Lower leg skin (tissue), 4 donors: ENCODE results near the gene UGT3A2. TPM values are rescaled to one million over a fixed set of nuclear protein-coding genes. Genes with fewer than 3 reads are reported as not detected.

ENCODE experiments used
- DNase-seq, 2 donors: peaks; one replicate each; pipeline ENCODE4 v3.0.0-alpha.2; 2019; ENCODE audit warnings: low spot score in 2 of 2
- H3K4me3 ChIP-seq: fragments of 200-600 bp; sonication (generic); 2 replicates; pipeline ENCODE4 v1.5.1; 2017; ENCODE audit warnings: mild to moderate bottlenecking, low read depth; ENCODE audit not compliant: poor library complexity, severe bottlenecking
- CTCF ChIP-seq, 3 donors: fragments of 450-650 bp; IDR thresholded peaks; one replicate each; pipeline ENCODE4 v1.5.1; 2016; ENCODE audit warnings: antibody characterized with exemption in 3 of 3, mild to moderate bottlenecking in 3 of 3, moderate library complexity in 2 of 3
- POLR2A ChIP-seq, 2 donors: fragments of 450-650 bp; IDR thresholded peaks; one replicate each; pipeline ENCODE4 v1.6.1; 2016 to 2017; ENCODE audit warnings: antibody characterized with exemption in 2 of 2, mild to moderate bottlenecking in 1 of 2, moderate library complexity in 1 of 2
- WGBS, 2 donors: methylation state at CpG; one replicate each; pipeline ENCODE4 v1.1.5; 2018; 5-methylcytosine and 5-hydroxymethylcytosine counted together
- intact Hi-C: fragments of 100-400 bp; cut with DNase I; formaldehyde crosslinking; loops from one replicate; pipeline ENCODE4 v1.15.0; 2023; ENCODE audit warnings: low total_unique reads
- total RNA-seq, 4 donors: library from RNA; depleted of rRNA; stranded (reverse); fragments of >200 nt; gene quantifications; one replicate each; pipeline ENCODE4 v1.1.0, GENCODE V29; 2016

Gene UGT3A2
- total RNA-seq, 4 donors from 2014 or later, result 3.1 to 38.2 (median 7.7) TPM

GRCh38 chr5:35999547-35999946 is 67.1 kb downstream of the UGT3A2 start:
- no peak for TF ChIP-seq CTCF (IDR thresholded peaks at IDR 0.05)
- TF ChIP-seq POLR2A (IDR thresholded peaks at IDR 0.05), result no peak
- H3K4me3 ChIP-seq, result no peak overlapping the region
- 79% methylated on average over 1 of the region's 1 CpG for WGBS, 2 donors
- DNase-seq, result no peak
- intact Hi-C loops, result no loop called here

GRCh38 chr5:35996076-35996475 is 70.6 kb downstream of the UGT3A2 start:
- 90 to 96% methylated on average over 4 of the region's 4 CpGs for WGBS, 2 donors
- intact Hi-C loops, result no loop called here
- TF ChIP-seq POLR2A (IDR thresholded peaks at IDR 0.05) (no peak), CTCF (IDR thresholded peaks at IDR 0.05) (no peak)
- DNase-seq, result no peak
- no peak overlapping the region for H3K4me3 ChIP-seq

GRCh38 chr5:35990941-35991611 is 75.6 kb downstream of the UGT3A2 start, which contains the start of gene UGT3A1:
Gene UGT3A1 (minus strand): TSS chr5:35991390. CDS start chr5:35991240, 150 bp downstream.
- DNase-seq, result no peak
- no peak for TF ChIP-seq POLR2A (IDR thresholded peaks at IDR 0.05)
- TF ChIP-seq CTCF (IDR thresholded peaks at IDR 0.05), result no peak
- intact Hi-C loops, result no loop called here
- no peak within 1 kb of the TSS for H3K4me3 ChIP-seq
- 5 to 13% methylated on average over 21 to 25 of the region's 25 CpGs for WGBS, 2 donors

DNA sequence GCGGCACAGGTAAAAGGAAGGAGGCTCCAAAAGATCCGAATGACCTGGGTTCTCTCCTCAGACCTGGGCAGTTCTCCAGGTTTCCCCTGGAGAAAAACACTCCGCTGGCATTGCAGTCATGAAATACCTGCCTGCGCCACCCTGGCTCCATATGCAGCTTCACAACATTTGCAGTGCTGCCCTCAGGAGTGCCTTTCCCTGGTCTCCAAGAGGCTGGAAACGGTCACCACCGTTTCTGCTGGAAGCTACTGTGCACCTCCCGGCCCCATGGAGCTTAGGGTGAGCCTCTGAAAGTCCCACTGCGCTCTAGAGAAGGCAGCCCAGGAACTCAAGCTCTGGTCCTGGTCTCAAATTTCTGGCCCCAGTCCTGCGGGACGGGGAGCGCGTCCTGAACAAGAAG is 76.2 kb downstream of the UGT3A2 start:
- TF ChIP-seq CTCF (IDR thresholded peaks at IDR 0.05) (no peak), POLR2A (IDR thresholded peaks at IDR 0.05) (no peak)
- 19 to 26% methylated on average over 12 of the region's 12 CpGs for WGBS, 2 donors
- no peak overlapping the region for H3K4me3 ChIP-seq
- intact Hi-C loops, result no loop called here
- DNase-seq, result no peak

DNA sequence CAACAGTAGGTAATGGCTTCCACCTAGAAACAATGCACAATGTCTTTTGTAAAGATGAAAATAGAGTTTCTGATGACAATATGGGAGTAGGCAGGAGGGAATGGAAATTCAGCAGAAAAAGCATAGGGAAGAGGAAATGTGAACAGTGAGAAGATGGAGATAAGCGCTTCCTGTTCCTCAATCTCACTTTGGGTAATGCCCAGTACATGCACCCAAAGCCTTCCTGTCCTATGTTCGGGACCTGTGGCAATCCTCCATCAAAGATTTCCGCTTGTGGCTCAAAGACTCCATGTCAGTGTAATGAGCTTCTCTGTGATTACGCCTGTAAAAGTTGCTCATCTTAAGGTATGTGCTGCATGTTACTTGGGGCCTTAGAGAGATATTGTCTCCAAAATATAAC is 78.2 kb downstream of the UGT3A2 start:
- WGBS, 2 donors, result 76% methylated on average over 4 of the region's 4 CpGs

More for the DNA sequence above, 78.2 kb downstream of the UGT3A2 start:
- intact Hi-C loops, result no loop called here
- no peak for TF ChIP-seq CTCF (IDR thresholded peaks at IDR 0.05)
- no peak for TF ChIP-seq POLR2A (IDR thresholded peaks at IDR 0.05)
- no peak for DNase-seq
- H3K4me3 ChIP-seq, result no peak overlapping the region
